ENCODE results near the gene OPN5.
A peak's percentile ranks its signal among the peaks of the same experiment; 100 is the strongest.

Gene OPN5

GRCh38 chr6:47767102-47767501 is 14.7 kb upstream of the OPN5 start:
- DNase-seq (ENCODE audit: low read depth) = no peak
- TF ChIP-seq CTCF (conservative IDR thresholded peaks at IDR 0.05; ENCODE audit: low read depth, low read length) = no peak
- H3K4me3 ChIP-seq (ENCODE audit: low read depth, low read length) = no peak overlapping the region

GRCh38 chr6:47769982-47770381 is 11.8 kb upstream of the OPN5 start:
- no peak for TF ChIP-seq CTCF (conservative IDR thresholded peaks at IDR 0.05; ENCODE audit: low read depth, low read length)
- no peak for DNase-seq (ENCODE audit: low read depth)
- no peak overlapping the region for H3K4me3 ChIP-seq (ENCODE audit: low read depth, low read length)

- H3K4me3 ChIP-seq (ENCODE audit: low read depth, low read length) = no peak overlapping the region
- TF ChIP-seq CTCF (conservative IDR thresholded peaks at IDR 0.05; ENCODE audit: low read depth, low read length) = no peak
- no peak for DNase-seq (ENCODE audit: low read depth)
Measured at GRCh38 chr6:47772359-47772758, 9.5 kb upstream of the OPN5 start.

- no peak overlapping the region for H3K4me3 ChIP-seq (ENCODE audit: low read depth, low read length)
- no peak for DNase-seq (ENCODE audit: low read depth)
- TF ChIP-seq CTCF (conservative IDR thresholded peaks at IDR 0.05; ENCODE audit: low read depth, low read length) = no peak
Measured at GRCh38 chr6:47773005-47773404, 8.8 kb upstream of the OPN5 start.

- no peak overlapping the region for H3K4me3 ChIP-seq (ENCODE audit: low read depth, low read length)
- DNase-seq (ENCODE audit: low read depth) = peak; percentile 80
- peak; percentile 78 for TF ChIP-seq CTCF (conservative IDR thresholded peaks at IDR 0.05; ENCODE audit: low read depth, low read length)
Measured at GRCh38 chr6:47780510-47781356, 1.1 kb upstream of the OPN5 start.

GRCh38 chr6:47785182-47785581 is 3.4 kb downstream of the OPN5 start:
- no peak overlapping the region for H3K4me3 ChIP-seq (ENCODE audit: low read depth, low read length)
- no peak for TF ChIP-seq CTCF (conservative IDR thresholded peaks at IDR 0.05; ENCODE audit: low read depth, low read length)
- DNase-seq (ENCODE audit: low read depth) = no peak

Measured in choroid plexus epithelial cell (primary cell).